SU-DHL-6 (cell line): ENCODE results near the gene TPI1.

Experiments used
- EZH2phosphoT487 ChIP-seq: fragments of 200-600 bp; sonication (generic), shearing (Covaris generic); conservative IDR thresholded peaks from 2 replicates; pipeline ENCODE4 v1.6.1; 2018; ENCODE audit warnings: mild to moderate bottlenecking, antibody characterized with exemption, low read length, moderate library complexity, mixed read lengths
- TF ChIP-seq, protein P1 (sequence below): fragments of 200-600 bp; sonication (generic); IDR thresholded peaks from one replicate; pipeline ENCODE4 v1.5.1; 2017; ENCODE audit warnings: antibody characterized with exemption, mild to moderate bottlenecking, low read length, moderate library complexity; ENCODE audit not compliant: insufficient read depth, poor library complexity, severe bottlenecking

DNA sequence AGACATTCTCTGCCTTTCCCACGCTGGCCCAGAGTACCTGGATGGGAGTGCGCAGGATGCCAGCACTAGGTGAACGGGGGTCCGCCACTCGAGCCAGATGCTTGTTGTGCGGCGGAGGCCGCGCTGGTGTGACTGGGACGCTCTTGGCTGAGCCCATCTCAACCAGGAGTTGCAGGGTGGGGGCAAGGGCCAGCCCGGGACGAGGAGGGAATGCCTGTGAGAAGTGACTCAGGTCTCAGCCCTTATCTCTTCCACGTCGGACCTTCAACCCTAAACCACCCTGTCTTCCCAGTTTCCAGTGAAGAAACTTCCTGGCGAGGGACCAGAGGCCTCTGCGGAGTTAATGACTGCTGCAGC is 16.6 kb upstream of the TPI1 start:
- TF ChIP-seq, protein P1, sequence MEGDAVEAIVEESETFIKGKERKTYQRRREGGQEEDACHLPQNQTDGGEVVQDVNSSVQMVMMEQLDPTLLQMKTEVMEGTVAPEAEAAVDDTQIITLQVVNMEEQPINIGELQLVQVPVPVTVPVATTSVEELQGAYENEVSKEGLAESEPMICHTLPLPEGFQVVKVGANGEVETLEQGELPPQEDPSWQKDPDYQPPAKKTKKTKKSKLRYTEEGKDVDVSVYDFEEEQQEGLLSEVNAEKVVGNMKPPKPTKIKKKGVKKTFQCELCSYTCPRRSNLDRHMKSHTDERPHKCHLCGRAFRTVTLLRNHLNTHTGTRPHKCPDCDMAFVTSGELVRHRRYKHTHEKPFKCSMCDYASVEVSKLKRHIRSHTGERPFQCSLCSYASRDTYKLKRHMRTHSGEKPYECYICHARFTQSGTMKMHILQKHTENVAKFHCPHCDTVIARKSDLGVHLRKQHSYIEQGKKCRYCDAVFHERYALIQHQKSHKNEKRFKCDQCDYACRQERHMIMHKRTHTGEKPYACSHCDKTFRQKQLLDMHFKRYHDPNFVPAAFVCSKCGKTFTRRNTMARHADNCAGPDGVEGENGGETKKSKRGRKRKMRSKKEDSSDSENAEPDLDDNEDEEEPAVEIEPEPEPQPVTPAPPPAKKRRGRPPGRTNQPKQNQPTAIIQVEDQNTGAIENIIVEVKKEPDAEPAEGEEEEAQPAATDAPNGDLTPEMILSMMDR, result no peak
- TF ChIP-seq EZH2phosphoT487, result no peak
